HG03457 (cell line): ENCODE data around the gene ZBED4.

Experiments
- ATAC-seq: cut with Tn5 transposase; IDR thresholded peaks from one replicate; pipeline ENCODE4 v1.9.1; 2021; ENCODE audit warnings: moderate number of reproducible peaks; ENCODE audit not compliant: unreplicated experiment

The ZBED4 gene

GRCh38 chr22:49933236-49934159 is 79.9 kb downstream of the ZBED4 start:
- no peak for ATAC-seq

- no peak for ATAC-seq
These were observed 80.7 kb downstream of the ZBED4 start for GRCh38 chr22:49934160-49934890.

DNA sequence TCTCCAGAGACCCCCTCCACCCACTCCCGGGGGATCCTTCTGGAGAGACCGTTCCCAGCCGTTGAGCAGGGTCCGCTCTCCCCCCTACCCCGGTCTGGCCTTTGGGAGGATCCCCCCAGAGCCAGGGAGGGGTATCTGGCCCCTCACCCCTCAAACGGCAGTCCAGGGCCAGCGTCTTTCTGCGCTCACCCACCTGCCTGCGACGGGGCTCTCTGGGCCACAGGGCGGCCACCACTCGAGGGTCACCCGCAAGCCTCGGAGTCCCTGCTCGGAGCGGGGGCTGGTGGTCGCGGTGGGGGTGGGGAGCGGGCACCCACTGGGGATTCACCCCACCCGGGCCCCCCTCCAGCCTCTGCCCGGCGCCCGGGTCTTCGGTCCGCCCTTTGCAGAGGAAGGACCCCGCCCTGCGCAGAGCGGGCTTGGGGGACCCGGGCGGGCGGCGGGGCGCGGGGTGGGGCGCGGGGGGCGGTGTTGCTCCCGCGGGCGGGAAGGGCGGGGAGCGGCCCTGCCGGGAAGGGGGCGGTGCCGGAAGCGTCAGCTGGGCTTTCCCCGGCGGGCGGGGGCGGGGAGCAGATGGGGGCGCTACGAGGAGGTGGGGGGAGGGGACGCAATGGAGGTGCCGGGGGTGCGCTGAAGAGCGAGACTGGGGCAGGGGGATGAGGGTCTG is 81.4 kb downstream of the ZBED4 start:
- no peak for ATAC-seq

DNA sequence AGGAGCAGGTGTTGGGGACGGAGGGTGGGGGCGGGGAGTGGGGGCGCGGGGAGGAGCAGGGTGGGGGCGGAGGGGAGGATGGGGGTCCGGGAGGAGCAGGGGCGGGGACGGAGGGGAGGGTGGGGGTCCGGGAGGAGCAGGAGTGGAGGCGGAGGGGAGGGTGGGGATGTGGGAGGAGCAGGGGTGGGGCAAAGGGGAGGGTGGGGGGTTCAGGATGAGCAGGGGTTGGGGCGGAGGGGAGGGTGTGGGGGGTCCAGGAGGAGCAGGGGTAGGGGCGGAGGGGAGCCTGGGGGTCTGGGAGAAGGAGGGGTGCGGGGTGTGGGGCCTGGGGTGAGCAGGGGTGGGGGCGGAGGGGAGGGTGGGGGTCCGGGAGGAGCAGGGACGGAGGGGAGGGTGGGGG is 81.9 kb downstream of the ZBED4 start:
- ATAC-seq, result no peak

- peak; percentile 59 for ATAC-seq
These were observed 82.7 kb downstream of the ZBED4 start for GRCh38 chr22:49936018-49936972.

DNA sequence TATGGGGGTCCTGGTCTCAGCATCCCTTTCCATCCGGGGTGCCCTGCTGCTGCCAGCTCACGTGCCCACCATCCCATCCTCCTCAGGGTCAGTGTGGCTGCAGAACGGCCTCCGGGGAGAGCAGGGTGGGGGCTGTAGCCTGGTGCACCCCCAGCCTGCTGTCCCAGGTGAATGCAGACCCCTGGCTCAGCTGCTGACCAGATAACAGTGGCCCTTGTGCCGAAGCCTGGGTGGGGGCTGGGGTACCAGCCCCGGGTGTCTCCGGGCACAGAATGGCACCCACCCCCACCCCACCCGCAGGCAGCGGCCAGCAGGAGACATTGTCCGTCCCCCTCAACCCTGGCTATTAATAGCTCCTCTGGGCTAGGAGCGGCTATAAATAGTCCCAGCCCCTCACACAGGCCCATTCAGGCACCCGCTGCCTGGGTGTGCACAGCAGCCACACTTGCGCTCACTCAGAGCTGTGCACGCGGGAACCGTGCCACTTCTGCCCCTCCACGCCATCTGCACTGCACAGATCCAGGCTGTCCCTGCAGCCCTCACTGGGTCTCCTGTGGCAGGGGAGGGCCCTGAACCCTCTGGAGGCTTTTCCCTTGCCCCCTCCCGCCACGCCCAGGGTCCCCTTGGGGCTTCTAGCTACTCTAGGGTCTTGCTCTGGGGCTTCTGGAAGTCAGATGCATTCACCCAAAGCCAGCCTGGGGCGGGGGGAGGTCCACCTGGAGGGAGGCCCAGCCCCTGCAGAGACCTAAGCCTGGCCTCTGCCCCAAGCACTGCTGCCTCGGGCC is 83.5 kb downstream of the ZBED4 start:
- ATAC-seq, result no peak

GRCh38 chr22:49937758-49938564 is 84.3 kb downstream of the ZBED4 start:
- ATAC-seq, result no peak

- no peak for ATAC-seq
These were observed 85.0 kb downstream of the ZBED4 start for GRCh38 chr22:49938565-49939136.
